Measurements from ENCODE around the gene NDUFS8. TPM values are rescaled to one million over a fixed set of nuclear protein-coding genes. Genes with fewer than 3 reads are reported as not detected.

Gene NDUFS8
- total and polyA plus RNA-seq, 10 of the 15 experiments (the other 5 are each of a cell fraction or from before 2014, with no cell fraction given): 17.6 to 308 (median 120) TPM

- no peak for TF ChIP-seq PAX5 (IDR thresholded peaks at IDR 0.05; ENCODE audit: borderline replicate concordance, low read depth, low read length)
- Histone ChIP-seq H3K9me3 (replicated peaks; ENCODE audit: control insufficient read depth, insufficient read depth, low read length) (no peaks in the 10 kb centered on the region), H2AFZ (ENCODE audit: control insufficient read depth, low read depth, low read length) (no peak overlapping the region), H3K79me2 (ENCODE audit: control insufficient read depth, insufficient read depth, low read length) (no peaks in the 10 kb centered on the region; the same call in 1 of the 2 replicates), H3K36me3 (ENCODE audit: control insufficient read depth in 2 of 2, insufficient read depth in 2 of 2, low read length in 1 of 2) (peaks cover 8 to 14% of the 10 kb centered on the region in 2 experiments), H3K4me3 (no peak overlapping the region), H4K20me1 (ENCODE audit: control insufficient read depth, insufficient read depth) (no peaks in the 10 kb centered on the region), H3K4me2 (ENCODE audit: control insufficient read depth, insufficient read depth) (no peak overlapping the region), H3K27ac (ENCODE audit: control insufficient read depth, insufficient read depth) (no peak overlapping the region), H3K9ac (ENCODE audit: control insufficient read depth, insufficient read depth, low read length) (no peak overlapping the region), H3K27me3 (replicated peaks in 1 of 2; ENCODE audit: control insufficient read depth in 2 of 2, insufficient read depth in 2 of 2, low read length in 1 of 2) (no peaks in the 10 kb centered on the region), H3K4me1 (ENCODE audit: control insufficient read depth, insufficient read depth, low read length) (no peaks in the 10 kb centered on the region)
- ATAC-seq (no peak), FAIRE-seq (no peak), DNase-seq (ENCODE audit: low read depth, low spot score) (no peak)
- ChIA-PET CTCF (no interaction called here), RAD21 (ENCODE audit: unreplicated experiment) (no interaction called here), SMC1A (ENCODE audit: uncharacterized antibody, unreplicated experiment) (interaction anchor here (0.6 to 1.5 kb wide), 2 partner anchors 11 to 126 kb away, joined by 3 to 4 read pairs; no protein-coding TSS in a partner anchor), POLR2A (no interaction called here)
- no TSS peak for BruUV-seq (replicated peaks)
- in situ Hi-C loops (cut with MboI): no loop called here
- 100% methylated on average over 3 of the region's 3 CpGs for WGBS (ENCODE audit: insufficient coverage, insufficient replicate concordance, low lambda C conversion rate, missing lambda C conversion rate)
- intact Hi-C loops (cut with micrococcal nuclease; ENCODE audit: unreplicated experiment): no loop called here
Measured at GRCh38 chr11:68083517-68083916, 53.0 kb downstream of the NDUFS8 start.

Small RNAs within 50 kb of the gene (microRNA-seq; reads per million reads assigned to microRNA genes)
- gene MIR4691 (0.56 reads per million), gene MIR6753 (not detected), gene MIR7113 (not detected)

Small RNAs within 50 kb of the gene (small RNA-seq; reads per million reads assigned to genes)
- gene MIR6753: 0.43 reads per million, percentile 5 among the genes with 10 or more reads in this experiment

Other genes starting within 250 kb of the NDUFS8 start
- 61.9 and 67.8 TPM in 2 replicates for gene UNC93B1, start 26.6 kb upstream of the NDUFS8 start, total RNA-seq (2014; rRNA removed)
- 16.1 and 18.6 TPM in 2 replicates for gene UNC93B1, start 26.6 kb upstream of the NDUFS8 start, total RNA-seq (2014; rRNA removed; fragmentation: Illumina TruSeq; extraction: Trizol)
- 75.6 and 79.7 TPM in 2 replicates for gene UNC93B1, start 26.6 kb upstream of the NDUFS8 start, total RNA-seq (2021)
- gene UNC93B1, start 26.6 kb upstream of the NDUFS8 start, polyA plus RNA-seq (2011; rRNA removed): 18.5 and 41.1 TPM in 2 replicates
- gene UNC93B1, start 26.6 kb upstream of the NDUFS8 start, polyA plus RNA-seq (2014; fragmentation: Illumina TruSeq; extraction: Trizol): 8.1 and 25.3 TPM in 2 replicates
- 1 to 10 TPM; 1.3 to 3.4 TPM for gene UNC93B1, start 26.6 kb upstream of the NDUFS8 start, polyA plus RNA-seq (2014; fragmentation: Nextera tagmentation; extraction: Ambion mirVana)
- 73.1 and 79.9 TPM in 2 replicates for gene UNC93B1, start 26.6 kb upstream of the NDUFS8 start, polyA plus RNA-seq (2014; rRNA removed)
- gene UNC93B1, start 26.6 kb upstream of the NDUFS8 start, polyA plus RNA-seq (2016; fragmentation: Nextera tagmentation; extraction: Ambion mirVana): 10 to 100 TPM; 35.0 to 37.5 TPM
- gene ALDH3B1, start 20.4 kb upstream of the NDUFS8 start, total RNA-seq (2014; rRNA removed): 0.17 and 0.60 TPM in 2 replicates
- 0.18 TPM in 1 of 2 replicates, not detected in the other for gene ALDH3B1, start 20.4 kb upstream of the NDUFS8 start, total RNA-seq (2014; rRNA removed; fragmentation: Illumina TruSeq; extraction: Trizol)
- gene ALDH3B1, start 20.4 kb upstream of the NDUFS8 start, total RNA-seq (2021): 0.32 TPM in 1 of 2 replicates, not detected in the other
- gene ALDH3B1, start 20.4 kb upstream of the NDUFS8 start, polyA plus RNA-seq (2011; rRNA removed): not detected in 2 replicates
- gene ALDH3B1, start 20.4 kb upstream of the NDUFS8 start, polyA plus RNA-seq (2014; fragmentation: Illumina TruSeq; extraction: Trizol): 0.04 TPM in 1 of 2 replicates, not detected in the other
- gene ALDH3B1, start 20.4 kb upstream of the NDUFS8 start, polyA plus RNA-seq (2014; fragmentation: Nextera tagmentation; extraction: Ambion mirVana): under 1 TPM; 0.03 to 0.13 TPM
- gene ALDH3B1, start 20.4 kb upstream of the NDUFS8 start, polyA plus RNA-seq (2014; rRNA removed): 0.19 and 0.23 TPM in 2 replicates
- gene ALDH3B1, start 20.4 kb upstream of the NDUFS8 start, polyA plus RNA-seq (2016; fragmentation: Nextera tagmentation; extraction: Ambion mirVana): under 1 TPM in 1 of 2 experiments, not detected in 1; 0.37 TPM
- 143 and 166 TPM in 2 replicates for gene TCIRG1, start 8.3 kb downstream of the NDUFS8 start, total RNA-seq (2014; rRNA removed)
- 18.9 and 20.4 TPM in 2 replicates for gene TCIRG1, start 8.3 kb downstream of the NDUFS8 start, total RNA-seq (2014; rRNA removed; fragmentation: Illumina TruSeq; extraction: Trizol)
- gene TCIRG1, start 8.3 kb downstream of the NDUFS8 start, total RNA-seq (2021): 173 and 179 TPM in 2 replicates
- 20.8 and 51.2 TPM in 2 replicates for gene TCIRG1, start 8.3 kb downstream of the NDUFS8 start, polyA plus RNA-seq (2011; rRNA removed)
- gene TCIRG1, start 8.3 kb downstream of the NDUFS8 start, polyA plus RNA-seq (2014; fragmentation: Illumina TruSeq; extraction: Trizol): 3.0 and 18.6 TPM in 2 replicates
- 1 to 10 TPM in 1 of 2 experiments, under 1 TPM in 1; 0.76 to 7.5 TPM for gene TCIRG1, start 8.3 kb downstream of the NDUFS8 start, polyA plus RNA-seq (2014; fragmentation: Nextera tagmentation; extraction: Ambion mirVana)
- 218 and 238 TPM in 2 replicates for gene TCIRG1, start 8.3 kb downstream of the NDUFS8 start, polyA plus RNA-seq (2014; rRNA removed)
- 100 to 1,000 TPM; 124 to 148 TPM for gene TCIRG1, start 8.3 kb downstream of the NDUFS8 start, polyA plus RNA-seq (2016; fragmentation: Nextera tagmentation; extraction: Ambion mirVana)
- 21.9 and 25.0 TPM in 2 replicates for gene CHKA, start 90.7 kb downstream of the NDUFS8 start, total RNA-seq (2014; rRNA removed)
- gene CHKA, start 90.7 kb downstream of the NDUFS8 start, total RNA-seq (2014; rRNA removed; fragmentation: Illumina TruSeq; extraction: Trizol): 23.4 and 25.4 TPM in 2 replicates
- gene CHKA, start 90.7 kb downstream of the NDUFS8 start, total RNA-seq (2021): 21.2 and 23.6 TPM in 2 replicates
- 27.6 and 32.8 TPM in 2 replicates for gene CHKA, start 90.7 kb downstream of the NDUFS8 start, polyA plus RNA-seq (2011; rRNA removed)
- gene CHKA, start 90.7 kb downstream of the NDUFS8 start, polyA plus RNA-seq (2014; fragmentation: Illumina TruSeq; extraction: Trizol): 20.6 and 33.6 TPM in 2 replicates
- 1 to 10 TPM; 5.2 to 5.3 TPM for gene CHKA, start 90.7 kb downstream of the NDUFS8 start, polyA plus RNA-seq (2014; fragmentation: Nextera tagmentation; extraction: Ambion mirVana)
- 29.2 and 31.6 TPM in 2 replicates for gene CHKA, start 90.7 kb downstream of the NDUFS8 start, polyA plus RNA-seq (2014; rRNA removed)
- 10 to 100 TPM in 1 of 2 experiments, 1 to 10 TPM in 1; 5.3 to 15.6 TPM for gene CHKA, start 90.7 kb downstream of the NDUFS8 start, polyA plus RNA-seq (2016; fragmentation: Nextera tagmentation; extraction: Ambion mirVana)
- 12.5 and 15.5 TPM in 2 replicates for gene KMT5B, start 182.6 kb downstream of the NDUFS8 start, total RNA-seq (2014; rRNA removed)
- gene KMT5B, start 182.6 kb downstream of the NDUFS8 start, total RNA-seq (2014; rRNA removed; fragmentation: Illumina TruSeq; extraction: Trizol): 18.8 and 19.6 TPM in 2 replicates
- 19.6 and 19.9 TPM in 2 replicates for gene KMT5B, start 182.6 kb downstream of the NDUFS8 start, total RNA-seq (2021)
- gene KMT5B, start 182.6 kb downstream of the NDUFS8 start, polyA plus RNA-seq (2011; rRNA removed): 21.8 and 35.3 TPM in 2 replicates
- gene KMT5B, start 182.6 kb downstream of the NDUFS8 start, polyA plus RNA-seq (2014; fragmentation: Illumina TruSeq; extraction: Trizol): 20.5 and 28.2 TPM in 2 replicates
- 1 to 10 TPM; 4.7 to 7.4 TPM for gene KMT5B, start 182.6 kb downstream of the NDUFS8 start, polyA plus RNA-seq (2014; fragmentation: Nextera tagmentation; extraction: Ambion mirVana)
- 12.4 and 14.3 TPM in 2 replicates for gene KMT5B, start 182.6 kb downstream of the NDUFS8 start, polyA plus RNA-seq (2014; rRNA removed)
- 10 to 100 TPM; 16.4 to 20.6 TPM for gene KMT5B, start 182.6 kb downstream of the NDUFS8 start, polyA plus RNA-seq (2016; fragmentation: Nextera tagmentation; extraction: Ambion mirVana)
- 43.3 and 43.7 TPM in 2 replicates for gene C11orf24, start 241.3 kb downstream of the NDUFS8 start, total RNA-seq (2014; rRNA removed)
- gene C11orf24, start 241.3 kb downstream of the NDUFS8 start, total RNA-seq (2014; rRNA removed; fragmentation: Illumina TruSeq; extraction: Trizol): 29.4 and 33.1 TPM in 2 replicates
- gene C11orf24, start 241.3 kb downstream of the NDUFS8 start, total RNA-seq (2021): 61.7 and 74.6 TPM in 2 replicates
- 14.5 and 25.9 TPM in 2 replicates for gene C11orf24, start 241.3 kb downstream of the NDUFS8 start, polyA plus RNA-seq (2011; rRNA removed)
- 18.5 and 39.0 TPM in 2 replicates for gene C11orf24, start 241.3 kb downstream of the NDUFS8 start, polyA plus RNA-seq (2014; fragmentation: Illumina TruSeq; extraction: Trizol)
- 1 to 10 TPM; 4.3 to 9.9 TPM for gene C11orf24, start 241.3 kb downstream of the NDUFS8 start, polyA plus RNA-seq (2014; fragmentation: Nextera tagmentation; extraction: Ambion mirVana)
- 63.4 and 70.3 TPM in 2 replicates for gene C11orf24, start 241.3 kb downstream of the NDUFS8 start, polyA plus RNA-seq (2014; rRNA removed)
- gene C11orf24, start 241.3 kb downstream of the NDUFS8 start, polyA plus RNA-seq (2016; fragmentation: Nextera tagmentation; extraction: Ambion mirVana): 100 to 1,000 TPM in 1 of 2 experiments, 10 to 100 TPM in 1; 93.4 to 104 TPM

Measured in GM12878 (cell line).